MM.1S (cell line): ENCODE measurements around the gene CACNG5.

Source experiments
- DNase-seq: peaks from one replicate; pipeline ENCODE4 v3.0.0-alpha.2; 2015
- H2AFZ ChIP-seq: fragments of 300-600 bp; sonication (generic); 2 replicates; pipeline ENCODE4 v1.6.0; 2016; ENCODE audit warnings: antibody characterized with exemption, low read length
- H3F3A ChIP-seq: fragments of 300-600 bp; sonication (generic); 2 replicates; pipeline ENCODE4 v1.6.1; 2016; ENCODE audit warnings: mild to moderate bottlenecking, antibody characterized with exemption, low read length, moderate library complexity, mixed read lengths; ENCODE audit not compliant: insufficient read depth
- H3K27ac ChIP-seq: fragments of 300-600 bp; sonication (generic); 2 replicates; pipeline ENCODE4 v1.5.1; 2016; ENCODE audit warnings: mild to moderate bottlenecking, low read length
- H3K27me3 ChIP-seq: fragments of 300-600 bp; sonication (generic); replicated peaks from 2 replicates; pipeline ENCODE4 v1.6.0; 2016; ENCODE audit warnings: low read length; ENCODE audit not compliant: insufficient read depth
- H3K36me3 ChIP-seq: fragments of 300-600 bp; sonication (generic); replicated peaks from 2 replicates; pipeline ENCODE4 v1.6.1; 2016; ENCODE audit warnings: mild to moderate bottlenecking, low read length, mixed read lengths; ENCODE audit not compliant: insufficient read depth
- H3K4me1 ChIP-seq: fragments of 300-600 bp; sonication (generic); 2 replicates; pipeline ENCODE4 v1.6.1; 2016; ENCODE audit warnings: low read length, mixed read lengths
- H3K4me2 ChIP-seq: fragments of 300-600 bp; sonication (generic); 2 replicates; pipeline ENCODE4 v1.6.0; 2016; ENCODE audit warnings: low read depth, low read length
- H3K4me3 ChIP-seq: fragments of 300-600 bp; sonication (generic); 2 replicates; pipeline ENCODE4 v1.5.1; 2016; ENCODE audit warnings: low read length, mixed read lengths
- H3K79me2 ChIP-seq: fragments of 300-600 bp; sonication (generic); 2 replicates; pipeline ENCODE4 v1.6.1; 2016; ENCODE audit warnings: mixed run types, low read length, mixed read lengths
- H3K9ac ChIP-seq: fragments of 300-600 bp; sonication (generic); 2 replicates; pipeline ENCODE4 v1.6.1; 2016; ENCODE audit warnings: low read length, mixed read lengths
- H3K9me2 ChIP-seq: fragments of 300-600 bp; sonication (generic); replicated peaks from 2 replicates; pipeline ENCODE4 v1.6.1; 2016; ENCODE audit warnings: mild to moderate bottlenecking, low read length, mixed read lengths; ENCODE audit not compliant: insufficient read depth
- H3K9me3 ChIP-seq: fragments of 300-600 bp; sonication (generic); replicated peaks from 2 replicates; pipeline ENCODE4 v1.6.1; 2016; ENCODE audit warnings: mild to moderate bottlenecking, low read length, mixed read lengths; ENCODE audit not compliant: insufficient read depth
- H4K20me1 ChIP-seq: fragments of 300-600 bp; sonication (generic); 2 replicates; pipeline ENCODE4 v1.6.1; 2016; ENCODE audit warnings: mild to moderate bottlenecking, low read length, moderate library complexity, mixed read lengths; ENCODE audit not compliant: insufficient read depth
- CTCF ChIP-seq: fragments of 300-600 bp; sonication (generic); IDR thresholded peaks from 2 replicates; pipeline ENCODE4 v1.5.1; 2016; ENCODE audit warnings: antibody characterized with exemption, low read length, mixed read lengths
- EZH2 ChIP-seq: fragments of 300-600 bp; sonication (generic); optimal IDR thresholded peaks from 2 replicates; pipeline ENCODE3; 2017; ENCODE audit warnings: low read depth, mild to moderate bottlenecking, antibody characterized with exemption, low read length, mixed read lengths
- EZH2phosphoT487 ChIP-seq: fragments of 300-600 bp; sonication (generic); IDR thresholded peaks from 2 replicates; pipeline ENCODE4 v1.6.1; 2018; ENCODE audit warnings: antibody characterized with exemption, low read length

The CACNG5 gene

DNA sequence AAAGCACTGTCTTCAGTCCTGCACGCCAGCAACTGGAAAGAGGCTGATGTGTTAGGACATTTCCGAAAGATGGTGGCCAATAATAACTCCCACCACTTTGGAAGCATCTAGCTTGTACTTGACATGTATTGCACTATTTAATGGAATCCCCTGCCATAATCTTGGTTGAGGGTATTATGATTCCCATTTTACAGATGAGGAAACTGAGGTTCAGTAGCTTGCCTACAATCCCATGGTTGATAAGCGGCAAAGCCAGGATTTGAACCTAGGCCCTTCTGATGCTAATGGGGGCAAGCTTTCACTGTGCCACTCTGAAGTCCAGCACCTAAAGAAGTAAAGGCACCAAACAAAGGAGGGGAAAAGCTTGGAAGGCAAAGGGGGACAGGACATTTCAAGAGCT is 8.0 kb downstream of the CACNG5 start:
- no peaks in the 10 kb centered on the region for H3K36me3 ChIP-seq

GRCh38 chr17:66843627-66844026 is 8.7 kb downstream of the CACNG5 start:
- H3K79me2 ChIP-seq: no peaks in the 10 kb centered on the region

More for the DNA sequence above, 8.0 kb downstream of the CACNG5 start:
- Histone ChIP-seq H3K27me3 (no peaks in the 10 kb centered on the region), H3K4me2 (no peak overlapping the region), H3F3A (no peaks in the 10 kb centered on the region), H3K4me3 (no peak overlapping the region), H3K9me3 (no peaks in the 10 kb centered on the region), H3K9me2 (no peaks in the 10 kb centered on the region), H4K20me1 (no peaks in the 10 kb centered on the region), H3K9ac (no peak overlapping the region), H2AFZ (no peak overlapping the region), H3K4me1 (no peaks in the 10 kb centered on the region), H3K79me2 (no peaks in the 10 kb centered on the region), H3K27ac (no peak overlapping the region)
- no peak for DNase-seq
- TF ChIP-seq CTCF: no peak
- TF ChIP-seq EZH2phosphoT487: no peak
- TF ChIP-seq EZH2: no peak

DNA sequence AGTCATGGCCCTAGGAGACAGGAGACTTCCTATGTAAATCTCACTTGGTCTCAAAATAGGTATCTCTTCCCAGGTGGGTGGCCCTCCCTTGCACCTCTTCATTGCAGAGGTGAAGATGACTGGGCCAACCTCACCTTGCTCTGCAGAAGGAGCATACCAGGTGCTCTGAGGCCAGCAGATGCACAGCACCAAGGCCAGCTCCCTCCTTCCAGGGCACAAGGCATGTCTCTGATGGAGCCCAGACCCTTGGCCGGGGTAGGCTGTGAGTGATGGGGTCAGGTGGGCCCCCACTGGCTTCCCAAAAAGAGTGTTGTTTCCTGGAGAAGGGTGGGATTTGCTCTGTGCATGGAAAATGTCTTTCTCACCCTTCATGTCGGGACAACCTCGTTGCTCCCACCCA is 12.8 kb downstream of the CACNG5 start:
- no peak overlapping the region for H3K27ac ChIP-seq
- no peak overlapping the region for H2AFZ ChIP-seq
- H3K4me3 ChIP-seq: no peak overlapping the region
- TF ChIP-seq EZH2 (no peak), CTCF (no peak), EZH2phosphoT487 (no peak)
- H3K36me3 ChIP-seq: no peaks in the 10 kb centered on the region
- no peak for DNase-seq
- H3K9me2 ChIP-seq: no peaks in the 10 kb centered on the region
- no peaks in the 10 kb centered on the region for H3K27me3 ChIP-seq
- H3K4me2 ChIP-seq: no peak overlapping the region
- H3K4me1 ChIP-seq: peaks cover 3% of the 10 kb centered on the region; the same call in 1 of the 2 replicates
- H3K79me2 ChIP-seq: no peaks in the 10 kb centered on the region
- no peaks in the 10 kb centered on the region for H4K20me1 ChIP-seq
- H3K9me3 ChIP-seq: no peaks in the 10 kb centered on the region
- no peak overlapping the region for H3K9ac ChIP-seq
- H3F3A ChIP-seq: no peaks in the 10 kb centered on the region

More at GRCh38 chr17:66843627-66844026, 8.7 kb downstream of the CACNG5 start:
- TF ChIP-seq EZH2 (no peak), EZH2phosphoT487 (no peak), CTCF (no peak)
- H3K4me2 ChIP-seq: no peak overlapping the region
- no peaks in the 10 kb centered on the region for H3K27me3 ChIP-seq
- H4K20me1 ChIP-seq: no peaks in the 10 kb centered on the region
- H2AFZ ChIP-seq: no peak overlapping the region
- DNase-seq: no peak
- no peaks in the 10 kb centered on the region for H3K36me3 ChIP-seq
- H3K4me3 ChIP-seq: no peak overlapping the region
- H3F3A ChIP-seq: no peaks in the 10 kb centered on the region
- H3K9me3 ChIP-seq: no peaks in the 10 kb centered on the region
- H3K27ac ChIP-seq: no peak overlapping the region
- no peaks in the 10 kb centered on the region for H3K4me1 ChIP-seq
- no peak overlapping the region for H3K9ac ChIP-seq
- no peaks in the 10 kb centered on the region for H3K9me2 ChIP-seq
